Measurements from ENCODE around the gene NELFE.
A peak's percentile ranks its signal among the peaks of the same experiment; 100 is the strongest.

The NELFE gene

GRCh38 chr6:31965700-31966099 lies 6.9 kb upstream of the NELFE start:
- TF ChIP-seq CTCF (IDR thresholded peaks at IDR 0.05; ENCODE audit: low read depth, low read length) = no peak
- DNase-seq = no peak
- no peak overlapping the region for H3K27ac ChIP-seq
- no peaks in the 10 kb centered on the region for H3K9me3 ChIP-seq (ENCODE audit: severe bottlenecking)
- H3K36me3 ChIP-seq = peaks cover 100% of the 10 kb centered on the region
- H3K27me3 ChIP-seq (ENCODE audit: insufficient read depth, low read depth, severe bottlenecking) = no peaks in the 10 kb centered on the region
- no peak overlapping the region for H3K4me3 ChIP-seq (ENCODE audit: low read depth, low read length)

- Histone ChIP-seq H3K27ac (no peak overlapping the region), H3K4me3 (ENCODE audit: low read depth, low read length) (no peak overlapping the region), H3K9me3 (ENCODE audit: severe bottlenecking) (no peaks in the 10 kb centered on the region), H3K36me3 (peaks cover 93% of the 10 kb centered on the region), H3K27me3 (ENCODE audit: insufficient read depth, low read depth, severe bottlenecking) (no peaks in the 10 kb centered on the region)
- no peak for TF ChIP-seq CTCF (IDR thresholded peaks at IDR 0.05; ENCODE audit: low read depth, low read length)
- no peak for DNase-seq
These were observed 5.2 kb upstream of the NELFE start for GRCh38 chr6:31963921-31964320.

- Histone ChIP-seq H3K27me3 (ENCODE audit: insufficient read depth, low read depth, severe bottlenecking) (no peaks in the 10 kb centered on the region), H3K9me3 (ENCODE audit: severe bottlenecking) (no peaks in the 10 kb centered on the region), H3K4me3 (ENCODE audit: low read depth, low read length) (no peak overlapping the region), H3K27ac (no peak overlapping the region), H3K36me3 (peaks cover 79% of the 10 kb centered on the region)
- no peak for DNase-seq
- TF ChIP-seq CTCF (IDR thresholded peaks at IDR 0.05; ENCODE audit: low read depth, low read length) = no peak
These were observed 2.8 kb upstream of the NELFE start for GRCh38 chr6:31961616-31962015.

GRCh38 chr6:31958412-31958740 lies 395 bp downstream of the NELFE start:
- Histone ChIP-seq H3K9me3 (ENCODE audit: severe bottlenecking) (no peaks in the 10 kb centered on the region), H3K36me3 (peaks cover 79% of the 10 kb centered on the region), H3K27ac (peak overlapping the region; percentile 67), H3K4me3 (ENCODE audit: low read depth, low read length) (peak overlapping the region; percentile 86), H3K27me3 (ENCODE audit: insufficient read depth, low read depth, severe bottlenecking) (no peaks in the 10 kb centered on the region)
- TF ChIP-seq CTCF (IDR thresholded peaks at IDR 0.05; ENCODE audit: low read depth, low read length) = no peak
- no peak for DNase-seq

GRCh38 chr6:31956796-31957195 lies 2.0 kb downstream of the NELFE start:
- Histone ChIP-seq H3K27me3 (ENCODE audit: insufficient read depth, low read depth, severe bottlenecking) (no peaks in the 10 kb centered on the region), H3K36me3 (peaks cover 79% of the 10 kb centered on the region), H3K27ac (no peak overlapping the region), H3K4me3 (ENCODE audit: low read depth, low read length) (no peak overlapping the region), H3K9me3 (ENCODE audit: severe bottlenecking) (no peaks in the 10 kb centered on the region)
- no peak for TF ChIP-seq CTCF (IDR thresholded peaks at IDR 0.05; ENCODE audit: low read depth, low read length)
- no peak for DNase-seq

GRCh38 chr6:31954511-31954910 lies 4.3 kb downstream of the NELFE start:
- Histone ChIP-seq H3K27me3 (ENCODE audit: insufficient read depth, low read depth, severe bottlenecking) (no peaks in the 10 kb centered on the region), H3K36me3 (peaks cover 69% of the 10 kb centered on the region), H3K9me3 (ENCODE audit: severe bottlenecking) (no peaks in the 10 kb centered on the region), H3K27ac (no peak overlapping the region), H3K4me3 (ENCODE audit: low read depth, low read length) (no peak overlapping the region)
- no peak for DNase-seq
- no peak for TF ChIP-seq CTCF (IDR thresholded peaks at IDR 0.05; ENCODE audit: low read depth, low read length)

Data from WERI-Rb-1 (cell line).